Brain microvascular endothelial cell (primary cell): ENCODE results near the gene CREB3L1.

Experiments used
- DNase-seq: peaks from one replicate; pipeline ENCODE4 v3.0.0-alpha.2; 2020
- H3K27ac ChIP-seq: fragments of 250-450 bp; sonication (Bioruptor Pico); 2 replicates; pipeline ENCODE4 v1.5.1; 2020; ENCODE audit warnings: mild to moderate bottlenecking, moderate library complexity
- H3K27me3 ChIP-seq: fragments of 250-450 bp; sonication (Bioruptor Pico); replicated peaks from 2 replicates; pipeline ENCODE4 v1.5.1; 2020; ENCODE audit warnings: mild to moderate bottlenecking
- H3K36me3 ChIP-seq: fragments of 250-450 bp; sonication (Bioruptor Pico); replicated peaks from 2 replicates; pipeline ENCODE4 v1.5.1; 2020; ENCODE audit warnings: mild to moderate bottlenecking
- H3K4me3 ChIP-seq: 2 replicates; pipeline ENCODE4 v1.5.1; 2011; ENCODE audit warnings: low read depth, mild to moderate bottlenecking, control low read depth, low read length, moderate library complexity
- in situ Hi-C: cut with HindIII; loops from 2 replicates; pipeline ENCODE4 v1.10.0; 2017; ENCODE audit warnings: low sequenced_read_pairs, low pct_ligation_motif_present
- TF ChIP-seq, protein P1 (sequence below): IDR thresholded peaks from 2 replicates; pipeline ENCODE4 v1.5.1; 2011; ENCODE audit warnings: low read depth, mild to moderate bottlenecking, moderate library complexity, low read length, control low read depth, inconsistent platforms; ENCODE audit errors: missing control alignments

The CREB3L1 gene

GRCh38 chr11:46281371-46281831 lies 3.9 kb downstream of the CREB3L1 start:
- peak overlapping the region; percentile 37 for H3K4me3 ChIP-seq
- in situ Hi-C loops: no loop called here
- TF ChIP-seq, protein P1, sequence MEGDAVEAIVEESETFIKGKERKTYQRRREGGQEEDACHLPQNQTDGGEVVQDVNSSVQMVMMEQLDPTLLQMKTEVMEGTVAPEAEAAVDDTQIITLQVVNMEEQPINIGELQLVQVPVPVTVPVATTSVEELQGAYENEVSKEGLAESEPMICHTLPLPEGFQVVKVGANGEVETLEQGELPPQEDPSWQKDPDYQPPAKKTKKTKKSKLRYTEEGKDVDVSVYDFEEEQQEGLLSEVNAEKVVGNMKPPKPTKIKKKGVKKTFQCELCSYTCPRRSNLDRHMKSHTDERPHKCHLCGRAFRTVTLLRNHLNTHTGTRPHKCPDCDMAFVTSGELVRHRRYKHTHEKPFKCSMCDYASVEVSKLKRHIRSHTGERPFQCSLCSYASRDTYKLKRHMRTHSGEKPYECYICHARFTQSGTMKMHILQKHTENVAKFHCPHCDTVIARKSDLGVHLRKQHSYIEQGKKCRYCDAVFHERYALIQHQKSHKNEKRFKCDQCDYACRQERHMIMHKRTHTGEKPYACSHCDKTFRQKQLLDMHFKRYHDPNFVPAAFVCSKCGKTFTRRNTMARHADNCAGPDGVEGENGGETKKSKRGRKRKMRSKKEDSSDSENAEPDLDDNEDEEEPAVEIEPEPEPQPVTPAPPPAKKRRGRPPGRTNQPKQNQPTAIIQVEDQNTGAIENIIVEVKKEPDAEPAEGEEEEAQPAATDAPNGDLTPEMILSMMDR: no peak
- peaks cover 14% of the 10 kb centered on the region for H3K36me3 ChIP-seq
- H3K27ac ChIP-seq: peak overlapping the region; percentile 5
- no peaks in the 10 kb centered on the region for H3K27me3 ChIP-seq
- DNase-seq: no peak

- Histone ChIP-seq H3K36me3 (peaks cover 19% of the 10 kb centered on the region), H3K27ac (no peak overlapping the region), H3K27me3 (no peaks in the 10 kb centered on the region), H3K4me3 (no peak overlapping the region)
- in situ Hi-C loops: no loop called here
- TF ChIP-seq, protein P1: no peak
- no peak for DNase-seq
Observed at GRCh38 chr11:46285173-46285572, 7.7 kb downstream of the CREB3L1 start.

DNA sequence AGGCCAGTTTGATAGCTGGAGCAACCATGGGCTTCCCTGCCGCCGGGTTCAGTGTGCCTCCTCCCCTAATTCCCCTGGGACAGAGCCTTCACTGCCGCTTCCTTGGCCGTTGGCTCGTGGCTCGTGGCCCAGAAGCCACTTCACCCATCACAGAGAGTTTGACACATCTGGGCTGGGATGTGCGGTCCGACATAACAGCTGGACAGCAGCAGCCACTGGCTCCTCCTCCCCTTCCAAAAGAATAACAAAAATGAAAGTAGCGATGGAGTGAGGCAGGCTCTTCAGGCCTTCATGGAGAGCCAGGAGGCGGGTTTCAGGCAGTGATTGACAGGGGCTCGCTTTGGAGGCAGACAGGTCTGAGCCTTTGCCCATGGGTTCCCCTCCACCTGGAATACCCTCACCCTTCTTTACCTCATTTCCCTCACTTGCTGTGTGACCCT lies 8.2 kb downstream of the CREB3L1 start:
- DNase-seq: no peak
- H3K27me3 ChIP-seq: no peaks in the 10 kb centered on the region
- no peak overlapping the region for H3K4me3 ChIP-seq
- in situ Hi-C loops: no loop called here
- H3K36me3 ChIP-seq: peaks cover 16% of the 10 kb centered on the region
- TF ChIP-seq, protein P1: no peak
- H3K27ac ChIP-seq: no peak overlapping the region

- no peak for DNase-seq
- no peaks in the 10 kb centered on the region for H3K27me3 ChIP-seq
- no peak overlapping the region for H3K27ac ChIP-seq
- no peak overlapping the region for H3K4me3 ChIP-seq
- in situ Hi-C loops: no loop called here
- TF ChIP-seq, protein P1: no peak
- peaks cover 17% of the 10 kb centered on the region for H3K36me3 ChIP-seq
Observed at GRCh38 chr11:46286789-46287188, 9.3 kb downstream of the CREB3L1 start.

GRCh38 chr11:46288451-46288850 lies 11.0 kb downstream of the CREB3L1 start:
- Histone ChIP-seq H3K4me3 (no peak overlapping the region), H3K36me3 (peaks cover 18% of the 10 kb centered on the region), H3K27ac (no peak overlapping the region), H3K27me3 (no peaks in the 10 kb centered on the region)
- TF ChIP-seq, protein P1: no peak
- in situ Hi-C loops: no loop called here
- DNase-seq: no peak

- H3K27me3 ChIP-seq: no peaks in the 10 kb centered on the region
- DNase-seq: no peak
- peak overlapping the region; percentile 1 for H3K27ac ChIP-seq
- H3K36me3 ChIP-seq: peaks cover 14% of the 10 kb centered on the region
- in situ Hi-C loops: no loop called here
- no peak overlapping the region for H3K4me3 ChIP-seq
- TF ChIP-seq, protein P1: no peak
Observed at GRCh38 chr11:46290011-46290410, 12.5 kb downstream of the CREB3L1 start.
